ENCODE data around the gene CLCN1. TPM values are rescaled to one million over a fixed set of nuclear protein-coding genes. Genes with fewer than 3 reads are reported as not detected.
A peak's percentile ranks its signal among the peaks of the same experiment; 100 is the strongest.

Gene CLCN1
- total RNA-seq, 1 experiment from 2014 or later = 0.55 TPM

- intact Hi-C loops (cut with micrococcal nuclease) = loop anchor here (5.0 kb wide), 1 partner anchor 32 kb away; no protein-coding TSS in a partner anchor
- TF ChIP-seq EZH2 (IDR thresholded peaks at IDR 0.05; ENCODE audit: low read length, unreplicated experiment) (no peak), CTCF (conservative IDR thresholded peaks at IDR 0.05; ENCODE audit: low read depth, low read length) (no peak), EZH2phosphoT487 (IDR thresholded peaks at IDR 0.05; ENCODE audit: borderline replicate concordance, low read length) (no peak)
- Histone ChIP-seq H4K20me1 (ENCODE audit: low read length) (peaks cover 56% of the 10 kb centered on the region), H3K27me3 (ENCODE audit: low read length) (no peaks in the 10 kb centered on the region), H3K36me3 (ENCODE audit: low read depth, low read length) (peaks cover 23% of the 10 kb centered on the region), H3K27ac (ENCODE audit: low read length) (no peak overlapping the region), H2AFZ (ENCODE audit: low read length) (no peak overlapping the region), H3K9me2 (replicated peaks; ENCODE audit: low read length) (no peaks in the 10 kb centered on the region), H3K9me3 (ENCODE audit: low read length) (no peaks in the 10 kb centered on the region), H3K4me1 (ENCODE audit: insufficient read depth, low read length) (peaks cover 33% of the 10 kb centered on the region), H3K4me3 (ENCODE audit: low read length) (peak overlapping the region; percentile 96), H3K79me2 (ENCODE audit: low read length) (peaks cover 72% of the 10 kb centered on the region), H3K4me2 (ENCODE audit: low read length) (peak overlapping the region; percentile 100), H3F3A (ENCODE audit: low read length, unreplicated experiment) (no peaks in the 10 kb centered on the region), H3K9ac (ENCODE audit: low read length) (no peak overlapping the region)
- DNase-seq (no peak), ATAC-seq (no peak)
- BruUV-seq (replicated peaks) = no TSS peak
- CTCF ChIA-PET = no interaction called here
- POLR2A ChIA-PET (ENCODE audit: unreplicated experiment) = no interaction called here
These were observed 69.0 kb downstream of the CLCN1 start for GRCh38 chr7:143384661-143385631.

GRCh38 chr7:143385891-143386781 is 70.2 kb downstream of the CLCN1 start:
- Histone ChIP-seq H3F3A (ENCODE audit: low read length, unreplicated experiment) (no peaks in the 10 kb centered on the region), H3K79me2 (ENCODE audit: low read length) (peaks cover 63% of the 10 kb centered on the region), H3K4me3 (ENCODE audit: low read length) (no peak overlapping the region), H3K4me1 (ENCODE audit: insufficient read depth, low read length) (peaks cover 32% of the 10 kb centered on the region), H2AFZ (ENCODE audit: low read length) (no peak overlapping the region), H4K20me1 (ENCODE audit: low read length) (peaks cover 56% of the 10 kb centered on the region), H3K27me3 (ENCODE audit: low read length) (no peaks in the 10 kb centered on the region), H3K4me2 (ENCODE audit: low read length) (no peak overlapping the region), H3K9ac (ENCODE audit: low read length) (no peak overlapping the region), H3K9me3 (ENCODE audit: low read length) (no peaks in the 10 kb centered on the region), H3K9me2 (replicated peaks; ENCODE audit: low read length) (no peaks in the 10 kb centered on the region), H3K36me3 (ENCODE audit: low read depth, low read length) (peaks cover 28% of the 10 kb centered on the region), H3K27ac (ENCODE audit: low read length) (no peak overlapping the region)
- BruUV-seq (replicated peaks) = no TSS peak
- POLR2A ChIA-PET (ENCODE audit: unreplicated experiment) = interaction anchor here (0.6 kb wide), 1 partner anchor 21 kb away, joined by 4 read pairs; no protein-coding TSS in a partner anchor
- no peak for TF ChIP-seq EZH2phosphoT487 (IDR thresholded peaks at IDR 0.05; ENCODE audit: borderline replicate concordance, low read length)
- TF ChIP-seq EZH2 (IDR thresholded peaks at IDR 0.05; ENCODE audit: low read length, unreplicated experiment) = no peak
- TF ChIP-seq CTCF (conservative IDR thresholded peaks at IDR 0.05; ENCODE audit: low read depth, low read length) = no peak
- CTCF ChIA-PET = no interaction called here
- ATAC-seq (no peak), DNase-seq (no peak)
- intact Hi-C loops (cut with micrococcal nuclease) = no loop called here
